Tibial nerve (tissue), 4 donors: ENCODE results near the gene MPC1. TPM values are rescaled to one million over a fixed set of nuclear protein-coding genes. Genes with fewer than 3 reads are reported as not detected.

ENCODE experiments used
- DNase-seq, 2 donors: peaks; one replicate each; pipeline ENCODE4 v3.0.0-alpha.2; 2019; ENCODE audit warnings: low spot score in 2 of 2
- H3K27ac ChIP-seq, 4 donors: fragments of 200-600 bp; sonication (generic) in 3 of 4; one replicate each; pipeline ENCODE4 v1.5.1; 2017 to 2019; ENCODE audit warnings: mild to moderate bottlenecking in 1 of 4
- H3K27me3 ChIP-seq, 2 donors: fragments of 200-600 bp; sonication (generic) in 1 of 2; one replicate each; pipeline versions ENCODE4 v1.5.1 to v1.6.0; 2017 to 2019
- H3K36me3 ChIP-seq, 3 donors: fragments of 200-600 bp; sonication (generic); one replicate each; pipeline ENCODE4 v1.5.1; 2018 to 2019
- H3K4me1 ChIP-seq, 4 donors: fragments of 200-600 bp; sonication (generic) in 3 of 4; one replicate each; pipeline ENCODE4 v1.5.1; 2017 to 2019
- H3K4me3 ChIP-seq, 4 donors: fragments of 200-600 bp; sonication (generic) in 3 of 4; one replicate each; pipeline ENCODE4 v1.5.1; 2017 to 2019; ENCODE audit warnings: mild to moderate bottlenecking in 1 of 4, moderate library complexity in 1 of 4
- H3K9me3 ChIP-seq, 4 donors: fragments of 200-600 bp; sonication (generic) in 3 of 4; one replicate each; pipeline ENCODE4 v1.5.1; 2017 to 2019
- EP300 ChIP-seq, 2 donors: sonication (generic); formaldehyde crosslinking; IDR thresholded peaks; one replicate each; pipeline ENCODE4 v1.6.1; 2017; ENCODE audit warnings: antibody characterized with exemption in 2 of 2, mild to moderate bottlenecking in 1 of 2
- POLR2A ChIP-seq, 2 donors: fragments of 450-650 bp; IDR thresholded peaks; one replicate each; pipeline ENCODE4 v1.6.1; 2017; ENCODE audit warnings: antibody characterized with exemption in 2 of 2, mild to moderate bottlenecking in 2 of 2, moderate library complexity in 2 of 2
- WGBS, 2 donors: methylation state at CpG; one replicate each; pipeline ENCODE4 v1.1.5; 2018; 5-methylcytosine and 5-hydroxymethylcytosine counted together
- total RNA-seq, 4 donors: library from RNA; depleted of rRNA; stranded (reverse); fragments of >200 nt; gene quantifications; one replicate each; pipeline ENCODE4 v1.1.0, GENCODE V29; 2016
- TF ChIP-seq, protein P1 (sequence below), 5 experiments: fragments of 200-600 bp in 3 of 5; fragments of 450-650 bp in 2 of 5; sonication (generic) in 3 of 5; IDR thresholded peaks; one replicate each; pipeline ENCODE4 v1.5.1; 2016 to 2019; ENCODE audit warnings: antibody characterized with exemption in 5 of 5, mild to moderate bottlenecking in 3 of 5, moderate library complexity in 2 of 5

Gene MPC1
- total RNA-seq, 4 donors from 2014 or later = 29.8 to 70.1 (median 53.7) TPM

GRCh38 chr6:166323395-166323794 lies 59.3 kb downstream of the MPC1 start:
- no peak for TF ChIP-seq EP300 (IDR thresholded peaks at IDR 0.05)
- TF ChIP-seq, protein P1, sequence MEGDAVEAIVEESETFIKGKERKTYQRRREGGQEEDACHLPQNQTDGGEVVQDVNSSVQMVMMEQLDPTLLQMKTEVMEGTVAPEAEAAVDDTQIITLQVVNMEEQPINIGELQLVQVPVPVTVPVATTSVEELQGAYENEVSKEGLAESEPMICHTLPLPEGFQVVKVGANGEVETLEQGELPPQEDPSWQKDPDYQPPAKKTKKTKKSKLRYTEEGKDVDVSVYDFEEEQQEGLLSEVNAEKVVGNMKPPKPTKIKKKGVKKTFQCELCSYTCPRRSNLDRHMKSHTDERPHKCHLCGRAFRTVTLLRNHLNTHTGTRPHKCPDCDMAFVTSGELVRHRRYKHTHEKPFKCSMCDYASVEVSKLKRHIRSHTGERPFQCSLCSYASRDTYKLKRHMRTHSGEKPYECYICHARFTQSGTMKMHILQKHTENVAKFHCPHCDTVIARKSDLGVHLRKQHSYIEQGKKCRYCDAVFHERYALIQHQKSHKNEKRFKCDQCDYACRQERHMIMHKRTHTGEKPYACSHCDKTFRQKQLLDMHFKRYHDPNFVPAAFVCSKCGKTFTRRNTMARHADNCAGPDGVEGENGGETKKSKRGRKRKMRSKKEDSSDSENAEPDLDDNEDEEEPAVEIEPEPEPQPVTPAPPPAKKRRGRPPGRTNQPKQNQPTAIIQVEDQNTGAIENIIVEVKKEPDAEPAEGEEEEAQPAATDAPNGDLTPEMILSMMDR (IDR thresholded peaks at IDR 0.05) = no peak
- TF ChIP-seq POLR2A (IDR thresholded peaks at IDR 0.05) = no peak
- Histone ChIP-seq H3K36me3 (peaks cover 0 to 88% (median 12%) of the 10 kb centered on the region in 3 donors), H3K27ac (no peak overlapping the region), H3K4me3 (no peak overlapping the region), H3K27me3 (no peaks in the 10 kb centered on the region), H3K9me3 (no peaks in the 10 kb centered on the region), H3K4me1 (no peaks in the 10 kb centered on the region)
- 84% methylated on average over 5 of the region's 5 CpGs for WGBS, 2 donors
- no peak for DNase-seq

GRCh38 chr6:166318649-166319600 lies 63.8 kb downstream of the MPC1 start:
- Histone ChIP-seq H3K36me3 (peaks cover 0 to 55% (median 12%) of the 10 kb centered on the region in 3 donors), H3K27me3 (no peaks in the 10 kb centered on the region), H3K27ac (no peak overlapping the region), H3K4me3 (no peak overlapping the region), H3K9me3 (no peaks in the 10 kb centered on the region), H3K4me1 (no peaks in the 10 kb centered on the region)
- DNase-seq = no peak
- 78 to 81% methylated on average over 18 of the region's 18 CpGs for WGBS, 2 donors
- TF ChIP-seq, protein P1 (IDR thresholded peaks at IDR 0.05) = no peak
- TF ChIP-seq POLR2A (IDR thresholded peaks at IDR 0.05) (no peak), EP300 (IDR thresholded peaks at IDR 0.05) (no peak)

DNA sequence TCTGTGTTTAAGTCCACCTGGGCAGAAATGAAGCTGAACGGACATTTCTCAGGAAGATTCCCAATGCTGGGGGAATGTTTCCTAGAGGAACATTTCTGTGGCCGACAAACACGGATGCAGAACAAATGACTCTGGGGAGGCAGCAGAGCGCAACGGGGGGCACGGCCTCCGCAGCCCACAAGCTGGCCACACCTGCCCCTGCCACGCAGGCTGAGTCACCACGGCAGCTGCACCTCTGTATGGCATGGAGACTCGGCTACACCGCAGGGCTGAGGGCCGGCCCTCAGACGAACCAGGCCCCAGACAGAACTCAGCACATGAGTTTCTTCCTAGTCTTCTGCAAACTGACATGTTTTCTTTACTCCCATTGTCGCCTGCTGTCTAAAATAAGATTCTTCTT lies 64.5 kb downstream of the MPC1 start:
- Histone ChIP-seq H3K27me3 (no peaks in the 10 kb centered on the region), H3K4me1 (no peaks in the 10 kb centered on the region), H3K4me3 (no peak overlapping the region), H3K36me3 (peaks cover 0 to 48% (median 12%) of the 10 kb centered on the region in 3 donors), H3K27ac (no peak overlapping the region), H3K9me3 (no peaks in the 10 kb centered on the region)
- TF ChIP-seq POLR2A (IDR thresholded peaks at IDR 0.05) (no peak), EP300 (IDR thresholded peaks at IDR 0.05) (no peak)
- TF ChIP-seq, protein P1 (IDR thresholded peaks at IDR 0.05) = no peak
- DNase-seq = no peak
- WGBS, 2 donors = 80 to 96% methylated on average over 8 to 14 of the region's 14 CpGs

GRCh38 chr6:166317261-166318212 lies 65.2 kb downstream of the MPC1 start:
- no peak overlapping the region for H3K4me3 ChIP-seq
- H3K27me3 ChIP-seq = no peaks in the 10 kb centered on the region
- H3K9me3 ChIP-seq = no peaks in the 10 kb centered on the region
- TF ChIP-seq POLR2A (IDR thresholded peaks at IDR 0.05) (no peak), EP300 (IDR thresholded peaks at IDR 0.05) (no peak)
- TF ChIP-seq, protein P1 (IDR thresholded peaks at IDR 0.05) = no peak
- peaks cover 0 to 42% (median 12%) of the 10 kb centered on the region in 3 donors for H3K36me3 ChIP-seq
- no peaks in the 10 kb centered on the region for H3K4me1 ChIP-seq
- 83 to 88% methylated on average over 19 of the region's 19 CpGs for WGBS, 2 donors
- H3K27ac ChIP-seq = no peak overlapping the region
- no peak for DNase-seq
